Esophagus squamous epithelium (tissue), 5 donors: ENCODE measurements around the gene FOXRED2. TPM values are rescaled to one million over a fixed set of nuclear protein-coding genes. Genes with fewer than 3 reads are reported as not detected.

Experiments
- DNase-seq: peaks from one replicate; lab custom pipeline; 2025; lab: John Stamatoyannopoulos, UW
- H3K27ac ChIP-seq, 4 donors: fragments of 200-600 bp; sonication (generic); one replicate each; pipeline ENCODE4 v1.5.1; 2016 to 2019; ENCODE audit warnings: mild to moderate bottlenecking in 1 of 4
- H3K27me3 ChIP-seq, 4 donors: fragments of 200-600 bp; sonication (generic); 1 replicate in 3 of 4; 2 replicates in 1 of 4; pipeline versions ENCODE4 v1.5.1 to v1.6.0; 2017 to 2021; ENCODE audit warnings: antibody characterized with exemption in 1 of 4
- H3K36me3 ChIP-seq, 3 donors: fragments of 200-600 bp; sonication (generic); one replicate each; pipeline ENCODE4 v1.5.1; 2016 to 2019
- H3K4me1 ChIP-seq, 3 donors: fragments of 200-600 bp; sonication (generic); one replicate each; pipeline ENCODE4 v1.5.1; 2017 to 2019
- H3K4me3 ChIP-seq, 4 donors: fragments of 200-600 bp; sonication (generic); 1 replicate in 3 of 4; 2 replicates in 1 of 4; pipeline ENCODE4 v1.5.1; 2016 to 2019; ENCODE audit warnings: mild to moderate bottlenecking in 2 of 4, moderate library complexity in 1 of 4
- H3K9me3 ChIP-seq, 3 donors: fragments of 200-600 bp; sonication (generic); one replicate each; pipeline ENCODE4 v1.5.1; 2016 to 2019
- POLR2A ChIP-seq, 4 donors: fragments of 450-650 bp; IDR thresholded peaks; one replicate each; pipeline ENCODE4 v1.6.1; 2017; ENCODE audit warnings: antibody characterized with exemption in 4 of 4, mild to moderate bottlenecking in 4 of 4, moderate library complexity in 3 of 4
- WGBS, 2 donors: methylation state at CpG; one replicate each; pipeline ENCODE4 v1.1.5; 2018; 5-methylcytosine and 5-hydroxymethylcytosine counted together
- intact Hi-C: fragments of 100-400 bp; cut with DNase I; formaldehyde crosslinking; loops from one replicate; pipeline ENCODE4 v1.15.0; 2022
- total RNA-seq, 4 donors: library from RNA; depleted of rRNA; stranded (reverse); fragments of >200 nt; gene quantifications; one replicate each; pipeline ENCODE4 v1.1.0, GENCODE V29; 2016
- TF ChIP-seq, protein P1 (sequence below), 6 experiments: fragments of 450-650 bp in 4 of 6; fragments of 200-600 bp in 2 of 6; sonication (generic) in 2 of 6; IDR thresholded peaks; one replicate each; pipeline ENCODE4 v1.5.1; 2016 to 2019; ENCODE audit warnings: antibody characterized with exemption in 6 of 6, mild to moderate bottlenecking in 4 of 6, moderate library complexity in 4 of 6
- donor health status: DM: yes; HTN: yes; CAD: no.

FOXRED2 gene
- total RNA-seq, 4 donors from 2014 or later, result 3.8 to 21.0 (median 7.6) TPM

DNA sequence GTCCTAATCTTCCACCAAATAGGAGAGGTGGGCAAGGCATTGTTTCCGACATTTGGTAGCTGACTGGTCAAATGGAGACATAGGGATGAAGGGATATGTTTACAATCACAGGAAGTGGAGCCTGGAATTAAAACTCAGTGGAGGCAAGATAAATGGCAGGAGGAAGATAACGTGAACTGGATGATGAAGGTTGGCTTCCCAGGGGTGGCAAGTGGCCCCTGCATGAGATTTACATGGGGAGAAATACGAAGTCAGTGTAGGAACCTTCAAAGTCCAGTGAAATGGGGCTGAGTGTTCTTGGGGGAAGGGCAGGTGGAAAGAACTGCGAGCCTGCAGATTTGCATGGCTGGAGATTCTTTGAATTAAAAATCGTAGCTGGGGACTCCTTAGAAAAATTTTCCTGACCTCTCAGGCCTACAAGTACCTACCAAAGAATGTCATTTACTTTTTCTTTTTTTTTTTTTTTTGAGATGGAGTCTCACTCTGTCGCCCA is 724 bp upstream of the FOXRED2 start:
- H3K27me3 ChIP-seq, result no peaks in the 10 kb centered on the region
- H3K4me1 ChIP-seq, result peaks cover 37 to 74% (median 42%) of the 10 kb centered on the region in 3 donors
- no peaks in the 10 kb centered on the region for H3K9me3 ChIP-seq
- WGBS, 2 donors, result 89% methylated on average over 6 of the region's 6 CpGs
- peaks cover 5 to 34% (median 16%) of the 10 kb centered on the region in 3 donors for H3K36me3 ChIP-seq
- peak overlapping the region in 3 of 4 donors; percentile 49 to 66 (median 57) for H3K4me3 ChIP-seq
- TF ChIP-seq POLR2A (IDR thresholded peaks at IDR 0.05), result no peak
- TF ChIP-seq, protein P1, sequence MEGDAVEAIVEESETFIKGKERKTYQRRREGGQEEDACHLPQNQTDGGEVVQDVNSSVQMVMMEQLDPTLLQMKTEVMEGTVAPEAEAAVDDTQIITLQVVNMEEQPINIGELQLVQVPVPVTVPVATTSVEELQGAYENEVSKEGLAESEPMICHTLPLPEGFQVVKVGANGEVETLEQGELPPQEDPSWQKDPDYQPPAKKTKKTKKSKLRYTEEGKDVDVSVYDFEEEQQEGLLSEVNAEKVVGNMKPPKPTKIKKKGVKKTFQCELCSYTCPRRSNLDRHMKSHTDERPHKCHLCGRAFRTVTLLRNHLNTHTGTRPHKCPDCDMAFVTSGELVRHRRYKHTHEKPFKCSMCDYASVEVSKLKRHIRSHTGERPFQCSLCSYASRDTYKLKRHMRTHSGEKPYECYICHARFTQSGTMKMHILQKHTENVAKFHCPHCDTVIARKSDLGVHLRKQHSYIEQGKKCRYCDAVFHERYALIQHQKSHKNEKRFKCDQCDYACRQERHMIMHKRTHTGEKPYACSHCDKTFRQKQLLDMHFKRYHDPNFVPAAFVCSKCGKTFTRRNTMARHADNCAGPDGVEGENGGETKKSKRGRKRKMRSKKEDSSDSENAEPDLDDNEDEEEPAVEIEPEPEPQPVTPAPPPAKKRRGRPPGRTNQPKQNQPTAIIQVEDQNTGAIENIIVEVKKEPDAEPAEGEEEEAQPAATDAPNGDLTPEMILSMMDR (IDR thresholded peaks at IDR 0.05), result no peak
- no peak for DNase-seq
- H3K27ac ChIP-seq, result peak overlapping the region; percentile 66 to 90 (median 86)
- intact Hi-C loops, result no loop called here

DNA sequence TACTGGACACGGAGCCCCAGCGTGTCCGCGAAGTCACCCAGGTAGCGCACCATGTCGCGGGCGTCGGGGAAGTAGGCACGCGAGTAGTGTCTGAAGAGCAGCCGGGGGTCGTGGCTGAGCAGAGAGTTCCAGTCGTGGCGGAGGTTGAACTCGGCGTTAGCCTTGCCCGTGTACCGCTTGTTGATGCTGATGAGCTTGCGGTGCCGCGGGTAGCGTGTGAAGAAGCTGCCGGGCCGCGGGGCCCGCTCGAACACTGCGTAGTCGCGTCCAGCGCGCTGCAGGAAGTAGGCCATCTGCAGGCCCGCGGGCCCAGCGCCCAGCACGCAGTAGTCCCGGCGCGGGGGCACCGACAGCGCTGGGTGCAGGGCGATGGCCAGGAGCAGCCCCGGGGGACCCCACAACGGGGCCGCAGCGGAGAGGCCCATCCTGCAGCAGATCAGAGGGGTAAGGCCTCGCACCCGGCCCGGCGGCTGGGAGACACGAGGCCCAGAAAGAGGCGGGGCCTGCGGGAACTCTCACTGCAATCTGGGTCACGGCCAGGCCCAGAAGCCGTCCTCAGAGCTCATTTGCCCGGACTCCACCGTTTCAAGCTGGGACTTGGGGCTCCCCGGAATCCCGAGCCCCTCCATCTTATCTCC is 723 bp downstream of the FOXRED2 start:
- intact Hi-C loops, result no loop called here
- 93 to 97% methylated on average over 25 to 38 of the region's 60 CpGs for WGBS, 2 donors
- H3K27me3 ChIP-seq, result no peaks in the 10 kb centered on the region
- peak overlapping the region in 3 of 4 donors; percentile 49 to 66 (median 57) for H3K4me3 ChIP-seq
- H3K36me3 ChIP-seq, result peaks cover 0 to 21% (median 3%) of the 10 kb centered on the region in 3 donors
- DNase-seq, result no peak
- no peaks in the 10 kb centered on the region for H3K9me3 ChIP-seq
- peaks cover 32 to 60% (median 33%) of the 10 kb centered on the region in 3 donors for H3K4me1 ChIP-seq
- H3K27ac ChIP-seq, result peak overlapping the region; percentile 66 to 90 (median 86)
- no peak for TF ChIP-seq POLR2A (IDR thresholded peaks at IDR 0.05)
- TF ChIP-seq, protein P1 (IDR thresholded peaks at IDR 0.05), result no peak

DNA sequence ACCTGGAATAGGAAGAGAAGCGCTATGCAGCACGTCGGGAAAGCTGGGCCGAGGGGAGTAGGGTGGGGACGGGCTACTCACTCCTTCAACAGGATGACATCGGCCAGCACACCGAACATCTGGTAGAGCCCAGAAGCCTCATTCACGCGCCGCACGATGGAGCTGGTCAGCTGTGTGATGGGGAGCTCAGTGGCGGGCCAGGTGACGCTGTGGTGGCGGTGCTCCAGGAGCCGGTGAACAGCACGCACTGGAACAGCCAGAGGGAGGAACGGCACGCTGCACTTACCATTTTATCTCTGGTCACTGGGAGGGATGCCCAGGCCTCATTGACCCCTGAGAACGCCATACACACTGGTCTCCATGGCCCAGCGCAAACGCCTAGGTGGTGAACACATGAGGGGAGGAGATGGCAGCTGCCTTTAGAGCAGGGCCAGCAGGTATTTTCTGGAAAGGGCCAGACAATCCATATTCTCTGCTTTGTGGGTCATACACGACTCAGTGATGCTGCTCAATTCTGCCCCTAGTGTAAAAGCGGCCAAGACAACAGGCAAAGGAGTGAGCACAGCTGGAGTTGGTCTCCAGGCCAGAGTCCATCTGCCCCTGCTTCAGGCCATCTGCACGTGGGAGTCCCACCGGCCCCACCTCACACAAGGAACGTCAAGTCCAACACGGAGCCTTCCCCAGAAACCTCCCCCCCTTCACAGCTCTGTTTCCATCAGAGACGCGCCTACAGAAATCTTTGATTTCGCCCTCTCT is 8.8 kb downstream of the FOXRED2 start:
- Histone ChIP-seq H3K4me3 (no peak overlapping the region), H3K27ac (no peak overlapping the region), H3K9me3 (no peaks in the 10 kb centered on the region), H3K4me1 (no peaks in the 10 kb centered on the region), H3K36me3 (peaks cover 0 to 67% (median 3%) of the 10 kb centered on the region in 3 donors), H3K27me3 (no peaks in the 10 kb centered on the region)
- WGBS, 2 donors, result 84 to 88% methylated on average over 17 of the region's 30 CpGs
- no peak for DNase-seq
- no peak for TF ChIP-seq POLR2A (IDR thresholded peaks at IDR 0.05)
- TF ChIP-seq, protein P1 (IDR thresholded peaks at IDR 0.05), result no peak
- intact Hi-C loops, result no loop called here

DNA sequence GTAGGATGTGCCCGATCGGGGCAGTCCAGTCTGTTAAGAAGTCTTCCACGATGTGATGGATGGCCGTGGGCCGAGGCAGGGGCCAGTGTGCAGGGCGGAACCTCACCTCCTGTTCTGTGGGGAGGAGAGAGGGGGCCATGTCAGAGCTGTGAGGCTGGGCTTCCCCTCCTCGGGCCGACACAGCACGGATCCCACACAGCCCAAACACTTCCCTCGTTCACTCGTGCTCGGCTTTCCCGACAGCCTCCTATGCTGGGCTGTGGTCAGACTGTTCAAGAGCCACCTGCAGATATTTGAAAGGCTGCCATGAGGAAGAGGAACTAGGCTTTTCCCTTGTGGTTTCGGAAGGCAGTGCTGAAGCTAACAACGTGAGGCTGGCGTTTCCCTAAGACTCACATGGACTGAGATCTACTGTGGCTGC is 13.1 kb downstream of the FOXRED2 start:
- Histone ChIP-seq H3K4me3 (no peak overlapping the region), H3K27me3 (no peaks in the 10 kb centered on the region), H3K9me3 (no peaks in the 10 kb centered on the region), H3K4me1 (no peaks in the 10 kb centered on the region), H3K27ac (peak overlapping the region in 1 of 4 donors; percentile 60), H3K36me3 (peaks cover 4 to 81% (median 7%) of the 10 kb centered on the region in 3 donors)
- no peak for TF ChIP-seq POLR2A (IDR thresholded peaks at IDR 0.05)
- TF ChIP-seq, protein P1 (IDR thresholded peaks at IDR 0.05), result no peak
- intact Hi-C loops, result no loop called here
- DNase-seq, result no peak
- WGBS, 2 donors, result 54 to 63% methylated on average over 4 to 12 of the region's 16 CpGs

DNA sequence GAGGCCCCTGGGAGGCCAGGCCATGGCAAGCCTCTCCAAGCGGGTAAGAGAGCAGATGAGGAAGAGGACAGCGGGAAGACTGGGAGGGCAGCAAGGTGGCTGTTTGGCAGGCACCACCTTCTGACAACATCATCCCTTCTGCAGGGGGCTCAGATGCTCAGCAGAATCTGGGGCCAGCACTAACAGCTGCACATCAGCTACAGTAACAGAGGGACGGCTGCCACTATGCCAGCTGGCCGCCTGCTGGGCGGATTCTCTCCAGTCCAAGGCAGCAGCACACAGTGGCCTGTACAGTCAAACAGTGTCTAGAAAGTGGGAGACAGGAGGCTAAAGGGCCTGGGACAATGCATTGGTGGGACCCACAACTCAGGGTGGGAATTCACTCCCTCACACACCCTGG is 14.7 kb downstream of the FOXRED2 start:
- intact Hi-C loops, result no loop called here
- no peak overlapping the region for H3K27ac ChIP-seq
- H3K27me3 ChIP-seq, result no peaks in the 10 kb centered on the region
- H3K4me3 ChIP-seq, result no peak overlapping the region
- WGBS, 2 donors, result 79 to 84% methylated on average over 3 to 5 of the region's 5 CpGs
- H3K4me1 ChIP-seq, result no peaks in the 10 kb centered on the region
- DNase-seq, result no peak
- peaks cover 0 to 3% (median 2%) of the 10 kb centered on the region in 3 donors for H3K9me3 ChIP-seq
- peaks cover 4 to 71% (median 7%) of the 10 kb centered on the region in 3 donors for H3K36me3 ChIP-seq
- TF ChIP-seq, protein P1 (IDR thresholded peaks at IDR 0.05), result no peak
- no peak for TF ChIP-seq POLR2A (IDR thresholded peaks at IDR 0.05)
